Anterior cingulate cortex (tissue), 58 donors: ENCODE measurements around the gene PLSCR4.
"Not testable (repeated sequence)": the region's sequence is repeated elsewhere in the genome, so short reads cannot be mapped to it uniquely, and the experiment has no call there.

Experiments used
- DNase-seq, 58 donors: peaks; one replicate each; lab custom pipeline; 2025; lab: John Stamatoyannopoulos, UW

Gene PLSCR4

GRCh38 chr3:146249921-146250320 is 984 bp downstream of the PLSCR4 start:
- DNase-seq, result no peak

GRCh38 chr3:146247911-146248310 is 3.0 kb downstream of the PLSCR4 start:
- DNase-seq, result no peak

GRCh38 chr3:146246526-146246925 is 4.4 kb downstream of the PLSCR4 start:
- no peak for DNase-seq

GRCh38 chr3:146243559-146243958 is 7.3 kb downstream of the PLSCR4 start:
- DNase-seq, result no peak

GRCh38 chr3:146241523-146242240 is 9.2 kb downstream of the PLSCR4 start:
- no peak for DNase-seq

- DNase-seq, result no peak
Observed at GRCh38 chr3:146233487-146233886, 17.4 kb downstream of the PLSCR4 start.

- peak in 8 of 58 donors; percentile 1 to 13 (median 4) for DNase-seq
Observed at GRCh38 chr3:146227486-146227885, 23.4 kb downstream of the PLSCR4 start.

- DNase-seq, result no peak
Observed at GRCh38 chr3:146226881-146227280, 24.0 kb downstream of the PLSCR4 start.

GRCh38 chr3:146225458-146225857 is 25.4 kb downstream of the PLSCR4 start:
- not testable (repeated sequence) for DNase-seq

GRCh38 chr3:146223401-146224373 is 27.2 kb downstream of the PLSCR4 start:
- no peak for DNase-seq

GRCh38 chr3:146222204-146223046 is 28.5 kb downstream of the PLSCR4 start:
- DNase-seq, result no peak

GRCh38 chr3:146221276-146221675 is 29.6 kb downstream of the PLSCR4 start:
- DNase-seq, result no peak

GRCh38 chr3:146218880-146219866 is 31.7 kb downstream of the PLSCR4 start:
- peak in 7 of 58 donors; percentile 1 to 41 (median 8) for DNase-seq

- DNase-seq, result no peak
Observed at GRCh38 chr3:146217324-146217723, 33.6 kb downstream of the PLSCR4 start.

- DNase-seq, result peak in 1 of 58 donors; percentile 59
Observed at GRCh38 chr3:146214493-146214892, 36.4 kb downstream of the PLSCR4 start.

- DNase-seq, result no peak
Observed at GRCh38 chr3:146209371-146209770, 41.5 kb downstream of the PLSCR4 start.

- no peak for DNase-seq
Observed at GRCh38 chr3:146203776-146204175, 47.1 kb downstream of the PLSCR4 start.

- no peak for DNase-seq
Observed at GRCh38 chr3:146200461-146201220, 50.3 kb downstream of the PLSCR4 start.

GRCh38 chr3:146199762-146200161 is 51.1 kb downstream of the PLSCR4 start:
- no peak for DNase-seq
